ENCODE measurements around the gene ERICH6B.

- no peak for TF ChIP-seq EZH2 (IDR thresholded peaks at IDR 0.05; ENCODE audit: low read depth, unreplicated experiment)
- TF ChIP-seq CTCF (conservative IDR thresholded peaks at IDR 0.05; ENCODE audit: low read depth in 2 of 2) = no peak
- TF ChIP-seq POLR2AphosphoS5 (IDR thresholded peaks at IDR 0.05; ENCODE audit: low read depth) = no peak
- TF ChIP-seq CREB1 (CRISPR knock-in tag; IDR thresholded peaks at IDR 0.05; ENCODE audit: low read depth) = no peak
- no peak for TF ChIP-seq ETS1 (IDR thresholded peaks at IDR 0.05)
- no peak for TF ChIP-seq EZH2phosphoT487 (IDR thresholded peaks at IDR 0.05; ENCODE audit: unreplicated experiment)
- TF ChIP-seq ZNF331 (CRISPR knock-in tag; IDR thresholded peaks at IDR 0.05; ENCODE audit: low read depth) = no peak
- TF ChIP-seq ZNF114 (CRISPR knock-in tag; IDR thresholded peaks at IDR 0.05) = no peak
- TF ChIP-seq REST (IDR thresholded peaks at IDR 0.05; ENCODE audit: unreplicated experiment) = no peak
- TF ChIP-seq NANOG (IDR thresholded peaks at IDR 0.05; ENCODE audit: borderline replicate concordance) = no peak
- no peak for TF ChIP-seq JUNB (IDR thresholded peaks at IDR 0.05; ENCODE audit: unreplicated experiment)
These were observed 118.6 kb downstream of the ERICH6B start for GRCh38 chr13:45496942-45497341.
